ENCODE data around the gene TP53AIP1. TPM values are rescaled to one million over a fixed set of nuclear protein-coding genes. Genes with fewer than 3 reads are reported as not detected.

Gene TP53AIP1
- polyA plus RNA-seq, 3 donors: 0.03 TPM; not detected in 2

DNA sequence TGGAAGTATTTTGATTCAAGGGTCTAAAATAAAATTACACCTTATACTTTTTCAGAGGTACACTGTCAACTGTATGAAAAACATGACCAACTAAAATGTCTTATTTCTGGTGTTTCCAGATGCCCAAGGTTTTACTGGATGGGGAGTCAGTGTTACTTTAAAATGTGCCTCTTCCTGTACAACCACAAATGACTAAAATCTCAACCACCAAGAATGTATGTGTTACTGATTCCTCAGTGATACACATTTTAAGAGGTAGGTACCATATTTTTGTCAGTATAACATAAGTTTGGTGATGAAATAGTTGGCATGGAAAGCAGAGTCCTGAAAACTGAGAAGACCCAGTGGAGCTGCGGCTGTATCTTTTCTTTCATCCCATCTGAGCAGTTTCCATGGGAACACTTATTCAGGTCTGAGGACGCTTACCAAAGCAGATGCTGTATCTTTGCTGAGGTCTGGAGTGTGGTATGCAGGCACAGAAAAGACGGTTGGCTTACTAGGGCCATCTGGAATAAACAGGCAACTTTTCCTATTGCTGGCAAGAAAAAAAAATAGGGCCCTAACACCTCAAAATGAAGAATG is 21.2 kb upstream of the TP53AIP1 start:
- TF ChIP-seq, protein P1, sequence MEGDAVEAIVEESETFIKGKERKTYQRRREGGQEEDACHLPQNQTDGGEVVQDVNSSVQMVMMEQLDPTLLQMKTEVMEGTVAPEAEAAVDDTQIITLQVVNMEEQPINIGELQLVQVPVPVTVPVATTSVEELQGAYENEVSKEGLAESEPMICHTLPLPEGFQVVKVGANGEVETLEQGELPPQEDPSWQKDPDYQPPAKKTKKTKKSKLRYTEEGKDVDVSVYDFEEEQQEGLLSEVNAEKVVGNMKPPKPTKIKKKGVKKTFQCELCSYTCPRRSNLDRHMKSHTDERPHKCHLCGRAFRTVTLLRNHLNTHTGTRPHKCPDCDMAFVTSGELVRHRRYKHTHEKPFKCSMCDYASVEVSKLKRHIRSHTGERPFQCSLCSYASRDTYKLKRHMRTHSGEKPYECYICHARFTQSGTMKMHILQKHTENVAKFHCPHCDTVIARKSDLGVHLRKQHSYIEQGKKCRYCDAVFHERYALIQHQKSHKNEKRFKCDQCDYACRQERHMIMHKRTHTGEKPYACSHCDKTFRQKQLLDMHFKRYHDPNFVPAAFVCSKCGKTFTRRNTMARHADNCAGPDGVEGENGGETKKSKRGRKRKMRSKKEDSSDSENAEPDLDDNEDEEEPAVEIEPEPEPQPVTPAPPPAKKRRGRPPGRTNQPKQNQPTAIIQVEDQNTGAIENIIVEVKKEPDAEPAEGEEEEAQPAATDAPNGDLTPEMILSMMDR (IDR thresholded peaks at IDR 0.05): no peak
- no peaks in the 10 kb centered on the region for H3K9me3 Mint-ChIP-seq
- H3K9ac ChIP-seq (ENCODE audit: insufficient read depth, low read length, poor library complexity, severe bottlenecking): no peak overlapping the region
- no peak overlapping the region for H2AFZ ChIP-seq (ENCODE audit: insufficient read depth, low read depth, low read length, poor library complexity, severe bottlenecking)
- H3K27me3 ChIP-seq (ENCODE audit: control insufficient read depth in 2 of 2, insufficient read depth in 2 of 2, low read length in 2 of 2): no peaks in the 10 kb centered on the region
- H3K4me2 ChIP-seq (replicated peaks; ENCODE audit: extremely low read depth, low read length, poor library complexity, severe bottlenecking): no peak overlapping the region
- WGBS (ENCODE audit: insufficient coverage): 100% methylated on average over 2 of the region's 3 CpGs
- H3K4me1 ChIP-seq (ENCODE audit: control insufficient read depth in 1 of 2, insufficient read depth in 2 of 2, low read length in 2 of 2): no peaks in the 10 kb centered on the region
- no peak overlapping the region for H3K27ac ChIP-seq (ENCODE audit: low read depth in 1 of 2, low read length in 2 of 2)
- H3K79me2 ChIP-seq (ENCODE audit: insufficient read depth, low read length): no peaks in the 10 kb centered on the region
- intact Hi-C loops (cut with micrococcal nuclease): no loop called here
- H3K36me3 Mint-ChIP-seq: peaks cover 0 to 8% of the 10 kb centered on the region in 2 donors
- no peak for DNase-seq
- H3K36me3 ChIP-seq (replicated peaks in 1 of 2; ENCODE audit: control insufficient read depth in 1 of 2, insufficient read depth in 2 of 2, low read length in 2 of 2): peaks cover 0 to 1% of the 10 kb centered on the region in 2 donors
- no peaks in the 10 kb centered on the region for H4K20me1 ChIP-seq (ENCODE audit: insufficient read depth, low read length)
- no peak overlapping the region for H3K4me3 ChIP-seq (replicated peaks in 1 of 3; ENCODE audit: low read depth in 2 of 3, low read length in 3 of 3)
- peaks cover 5% of the 10 kb centered on the region for H3K4me1 Mint-ChIP-seq
- H3K27ac Mint-ChIP-seq: no peak overlapping the region
- no peak overlapping the region for H3K4me3 Mint-ChIP-seq
- H3K9me3 ChIP-seq (replicated peaks in 1 of 2; ENCODE audit: control insufficient read depth in 1 of 2, insufficient read depth in 1 of 2, low read length in 2 of 2): no peaks in the 10 kb centered on the region
- peaks cover 0 to 4% (median 2%) of the 10 kb centered on the region in 3 donors for H3K27me3 Mint-ChIP-seq (ENCODE audit: low read depth in 3 of 3)

GRCh38 chr11:128962896-128963295 is 20.2 kb upstream of the TP53AIP1 start:
- Mint-ChIP-seq H3K4me3 (no peak overlapping the region), H3K27ac (no peak overlapping the region), H3K36me3 (peaks cover 0 to 4% of the 10 kb centered on the region in 2 donors), H3K27me3 (ENCODE audit: low read depth in 3 of 3) (peaks cover 0 to 4% (median 2%) of the 10 kb centered on the region in 3 donors), H3K9me3 (no peaks in the 10 kb centered on the region), H3K4me1 (peaks cover 5% of the 10 kb centered on the region)
- Histone ChIP-seq H3K36me3 (replicated peaks in 1 of 2; ENCODE audit: control insufficient read depth in 1 of 2, insufficient read depth in 2 of 2, low read length in 2 of 2) (no peaks in the 10 kb centered on the region), H3K9ac (ENCODE audit: insufficient read depth, low read length, poor library complexity, severe bottlenecking) (no peak overlapping the region), H3K27me3 (ENCODE audit: control insufficient read depth in 2 of 2, insufficient read depth in 2 of 2, low read length in 2 of 2) (no peaks in the 10 kb centered on the region), H3K9me3 (replicated peaks in 1 of 2; ENCODE audit: control insufficient read depth in 1 of 2, insufficient read depth in 1 of 2, low read length in 2 of 2) (no peaks in the 10 kb centered on the region), H3K4me2 (replicated peaks; ENCODE audit: extremely low read depth, low read length, poor library complexity, severe bottlenecking) (no peak overlapping the region), H3K27ac (ENCODE audit: low read depth in 1 of 2, low read length in 2 of 2) (no peak overlapping the region), H3K4me1 (ENCODE audit: control insufficient read depth in 1 of 2, insufficient read depth in 2 of 2, low read length in 2 of 2) (no peaks in the 10 kb centered on the region), H3K79me2 (ENCODE audit: insufficient read depth, low read length) (no peaks in the 10 kb centered on the region), H4K20me1 (ENCODE audit: insufficient read depth, low read length) (no peaks in the 10 kb centered on the region), H3K4me3 (replicated peaks in 1 of 3; ENCODE audit: low read depth in 2 of 3, low read length in 3 of 3) (no peak overlapping the region), H2AFZ (ENCODE audit: insufficient read depth, low read depth, low read length, poor library complexity, severe bottlenecking) (no peak overlapping the region)
- intact Hi-C loops (cut with micrococcal nuclease): no loop called here
- 95% methylated on average over 4 of the region's 5 CpGs for WGBS (ENCODE audit: insufficient coverage)
- TF ChIP-seq, protein P1 (IDR thresholded peaks at IDR 0.05): no peak
- no peak for DNase-seq

Data from CD14-positive monocyte (primary cell).